Upper lobe of left lung (tissue), 6 donors: ENCODE measurements around the gene SLC38A3. TPM values are rescaled to one million over a fixed set of nuclear protein-coding genes. Genes with fewer than 3 reads are reported as not detected.
A peak's percentile ranks its signal among the peaks of the same experiment; 100 is the strongest.

Source experiments
- ATAC-seq, 2 donors: fragments of 200-7000 bp; cut with Tn5 transposase; one replicate each; pipeline ENCODE4 v1.9.1; 2022; ENCODE audit warnings: mild to moderate bottlenecking in 2 of 2, moderate library complexity in 2 of 2; ENCODE audit not compliant: low FRiP score in 2 of 2
- DNase-seq, 2 donors: peaks; one replicate each; pipeline ENCODE4 v3.0.0-alpha.2; 2019 to 2020
- H3K27ac ChIP-seq, 4 donors: fragments of 200-600 bp; sonication (generic); one replicate each; pipeline ENCODE4 v1.5.1; 2016 to 2019
- H3K27me3 ChIP-seq, 4 donors: fragments of 200-600 bp; sonication (generic); one replicate each; pipeline ENCODE4 v1.5.1; 2017 to 2019
- H3K36me3 ChIP-seq, 4 donors: fragments of 200-600 bp; sonication (generic); one replicate each; pipeline ENCODE4 v1.5.1; 2016 to 2019
- H3K4me1 ChIP-seq, 4 donors: fragments of 200-600 bp; sonication (generic); one replicate each; pipeline ENCODE4 v1.5.1; 2018 to 2019
- H3K4me3 ChIP-seq, 4 donors: fragments of 200-600 bp; sonication (generic); one replicate each; pipeline ENCODE4 v1.5.1; 2017 to 2019; ENCODE audit warnings: mild to moderate bottlenecking in 2 of 4, moderate library complexity in 1 of 4
- H3K9me3 ChIP-seq, 4 donors: fragments of 200-600 bp; sonication (generic); one replicate each; pipeline ENCODE4 v1.5.1; 2018 to 2019
- EP300 ChIP-seq, 4 donors: sonication (generic); formaldehyde crosslinking; IDR thresholded peaks; one replicate each; pipeline ENCODE4 v1.5.1; 2017; ENCODE audit warnings: antibody characterized with exemption in 4 of 4, control low read depth in 2 of 4
- POLR2A ChIP-seq, 4 donors: fragments of 450-650 bp; IDR thresholded peaks; one replicate each; pipeline ENCODE4 v1.5.1; 2016 to 2017; ENCODE audit warnings: antibody characterized with exemption in 4 of 4, mild to moderate bottlenecking in 2 of 4
- POLR2AphosphoS5 ChIP-seq, 2 donors: sonication (generic); formaldehyde crosslinking; IDR thresholded peaks; one replicate each; pipeline ENCODE4 v1.5.1; 2017; ENCODE audit warnings: antibody characterized with exemption in 2 of 2
- WGBS, 2 donors: methylation state at CpG; one replicate each; pipeline ENCODE4 v1.1.5; 2017 to 2018; 5-methylcytosine and 5-hydroxymethylcytosine counted together
- total RNA-seq, 6 donors: library from RNA; depleted of rRNA in 4 of 6; stranded (reverse); fragments of >200 nt in 4 of 6; gene quantifications; one replicate each; pipeline versions ENCODE4 v1.1.0 to v1.2.1, GENCODE V29; 2016 to 2021
- TF ChIP-seq, protein P1 (sequence below), 6 experiments: fragments of 450-650 bp in 4 of 6; fragments of 200-600 bp in 2 of 6; sonication (generic) in 2 of 6; IDR thresholded peaks; one replicate each; pipeline ENCODE4 v1.5.1; 2016 to 2019; ENCODE audit warnings: antibody characterized with exemption in 6 of 6
- donor health status: DM: no; HTN: no; CAD: no; lungs with moderate emphysema.
- donor health status: DM: no; HTN: yes; CAD: no; lungs with severe emphysema.

SLC38A3 gene
- total RNA-seq, 6 donors from 2014 or later = 0.15 to 0.17 TPM; not detected in 4

DNA sequence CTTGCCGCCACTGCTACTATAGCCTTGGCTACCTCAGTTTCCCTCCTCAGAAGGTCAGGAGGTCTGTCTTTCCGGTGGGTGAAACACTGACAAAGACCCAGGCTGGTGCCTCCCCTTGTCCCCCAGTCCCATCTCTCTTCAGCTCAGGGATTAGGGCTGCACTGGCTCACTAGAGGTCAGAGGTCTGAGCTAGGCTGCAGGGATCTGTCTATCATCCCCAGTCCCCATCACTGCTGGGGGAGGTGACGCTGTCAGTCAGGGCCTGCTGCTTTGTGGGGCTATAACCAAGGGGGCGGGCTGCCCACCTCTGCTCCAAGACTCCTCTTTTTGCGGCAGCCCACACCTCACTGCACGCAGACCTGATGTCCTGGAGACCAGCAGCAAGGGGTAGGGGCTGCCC, 36.3 kb upstream of the SLC38A3 start:
- Histone ChIP-seq H3K4me3 (no peak overlapping the region), H3K4me1 (peaks cover 79 to 98% (median 87%) of the 10 kb centered on the region in 4 donors), H3K9me3 (no peaks in the 10 kb centered on the region), H3K36me3 (peaks cover 0 to 2% (median 0%) of the 10 kb centered on the region in 4 donors), H3K27ac (peak overlapping the region; percentile 74 to 95 (median 84)), H3K27me3 (no peaks in the 10 kb centered on the region)
- WGBS, 2 donors = 79 to 95% methylated on average over 3 to 4 of the region's 6 CpGs
- TF ChIP-seq POLR2AphosphoS5 (IDR thresholded peaks at IDR 0.05) (no peak), EP300 (IDR thresholded peaks at IDR 0.05) (no peak), POLR2A (IDR thresholded peaks at IDR 0.05) (no peak)
- TF ChIP-seq, protein P1, sequence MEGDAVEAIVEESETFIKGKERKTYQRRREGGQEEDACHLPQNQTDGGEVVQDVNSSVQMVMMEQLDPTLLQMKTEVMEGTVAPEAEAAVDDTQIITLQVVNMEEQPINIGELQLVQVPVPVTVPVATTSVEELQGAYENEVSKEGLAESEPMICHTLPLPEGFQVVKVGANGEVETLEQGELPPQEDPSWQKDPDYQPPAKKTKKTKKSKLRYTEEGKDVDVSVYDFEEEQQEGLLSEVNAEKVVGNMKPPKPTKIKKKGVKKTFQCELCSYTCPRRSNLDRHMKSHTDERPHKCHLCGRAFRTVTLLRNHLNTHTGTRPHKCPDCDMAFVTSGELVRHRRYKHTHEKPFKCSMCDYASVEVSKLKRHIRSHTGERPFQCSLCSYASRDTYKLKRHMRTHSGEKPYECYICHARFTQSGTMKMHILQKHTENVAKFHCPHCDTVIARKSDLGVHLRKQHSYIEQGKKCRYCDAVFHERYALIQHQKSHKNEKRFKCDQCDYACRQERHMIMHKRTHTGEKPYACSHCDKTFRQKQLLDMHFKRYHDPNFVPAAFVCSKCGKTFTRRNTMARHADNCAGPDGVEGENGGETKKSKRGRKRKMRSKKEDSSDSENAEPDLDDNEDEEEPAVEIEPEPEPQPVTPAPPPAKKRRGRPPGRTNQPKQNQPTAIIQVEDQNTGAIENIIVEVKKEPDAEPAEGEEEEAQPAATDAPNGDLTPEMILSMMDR (IDR thresholded peaks at IDR 0.05) = no peak
- DNase-seq (no peak), ATAC-seq (no peak)

DNA sequence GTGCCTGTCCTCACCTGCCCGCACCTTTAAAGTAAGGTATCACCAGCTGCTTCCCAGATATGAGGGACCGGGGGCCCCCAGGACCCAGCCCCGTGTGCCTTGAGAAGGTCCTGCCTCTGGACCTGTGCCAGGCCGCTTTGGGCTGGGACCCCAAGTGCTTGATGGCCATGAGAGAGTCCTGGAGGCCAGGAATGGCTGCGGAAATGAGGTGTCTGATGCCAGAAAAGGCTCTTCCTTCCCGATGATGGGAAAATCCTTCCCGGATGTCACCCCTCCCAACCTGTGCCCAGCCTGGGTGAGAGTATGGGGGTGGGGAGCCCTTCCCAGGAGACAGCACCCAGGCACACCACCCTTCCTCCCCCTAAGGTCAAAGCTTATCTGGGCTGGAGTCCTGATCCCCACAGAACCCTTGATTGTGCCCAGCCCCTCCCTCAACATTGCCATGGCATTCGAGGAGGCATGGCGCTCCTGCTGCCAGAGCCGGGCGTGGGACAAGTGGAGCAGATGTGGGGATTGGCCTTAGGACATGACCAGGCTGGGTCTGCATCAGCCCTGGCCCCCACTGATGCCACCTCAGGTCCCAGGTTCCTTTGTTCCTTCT, 35.7 kb upstream of the SLC38A3 start:
- H3K4me1 ChIP-seq = peaks cover 73 to 97% (median 83%) of the 10 kb centered on the region in 4 donors
- 61 to 77% methylated on average over 8 to 10 of the region's 11 CpGs for WGBS, 2 donors
- no peak for ATAC-seq
- no peaks in the 10 kb centered on the region for H3K9me3 ChIP-seq
- peaks cover 0 to 8% (median 2%) of the 10 kb centered on the region in 4 donors for H3K36me3 ChIP-seq
- DNase-seq = no peak
- no peak overlapping the region for H3K4me3 ChIP-seq
- TF ChIP-seq POLR2A (IDR thresholded peaks at IDR 0.05) (no peak), EP300 (IDR thresholded peaks at IDR 0.05) (peak in 3 of 4 donors; percentile 78 to 93 (median 81)), POLR2AphosphoS5 (IDR thresholded peaks at IDR 0.05) (peak; percentile 59 to 90)
- TF ChIP-seq, protein P1 (IDR thresholded peaks at IDR 0.05) = no peak
- H3K27ac ChIP-seq = peak overlapping the region; percentile 74 to 95 (median 84)
- H3K27me3 ChIP-seq = no peaks in the 10 kb centered on the region

DNA sequence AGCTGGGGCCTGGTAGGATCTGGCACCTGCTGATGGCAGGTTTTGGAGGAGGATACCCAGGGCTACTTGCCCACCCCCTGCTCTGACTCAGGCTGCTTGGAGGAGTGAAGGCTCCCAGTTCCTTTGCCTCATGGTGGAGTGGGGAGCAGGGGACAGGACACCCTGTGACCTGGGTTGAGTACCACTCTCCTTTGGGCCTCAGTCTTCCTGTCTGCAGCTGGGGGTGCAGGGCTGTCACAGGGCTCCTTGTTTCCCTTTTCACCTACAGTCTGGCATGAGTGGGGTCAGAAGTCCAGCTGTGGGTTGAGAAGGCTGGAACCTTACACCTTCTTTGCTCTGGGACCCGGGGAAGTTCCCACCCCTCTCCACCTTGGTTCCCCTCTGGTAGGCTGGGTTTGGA, 35.2 kb upstream of the SLC38A3 start:
- no peaks in the 10 kb centered on the region for H3K9me3 ChIP-seq
- H3K36me3 ChIP-seq = peaks cover 0 to 13% (median 5%) of the 10 kb centered on the region in 4 donors
- DNase-seq (no peak), ATAC-seq (no peak)
- H3K27me3 ChIP-seq = no peaks in the 10 kb centered on the region
- TF ChIP-seq EP300 (IDR thresholded peaks at IDR 0.05) (no peak), POLR2AphosphoS5 (IDR thresholded peaks at IDR 0.05) (no peak), POLR2A (IDR thresholded peaks at IDR 0.05) (no peak)
- TF ChIP-seq, protein P1 (IDR thresholded peaks at IDR 0.05) = no peak
- peaks cover 68 to 94% (median 78%) of the 10 kb centered on the region in 4 donors for H3K4me1 ChIP-seq
- WGBS, 2 donors = 89 to 100% methylated on average over 1 of the region's 1 CpG
- peak overlapping the region; percentile 74 to 95 (median 84) for H3K27ac ChIP-seq
- H3K4me3 ChIP-seq = no peak overlapping the region

DNA sequence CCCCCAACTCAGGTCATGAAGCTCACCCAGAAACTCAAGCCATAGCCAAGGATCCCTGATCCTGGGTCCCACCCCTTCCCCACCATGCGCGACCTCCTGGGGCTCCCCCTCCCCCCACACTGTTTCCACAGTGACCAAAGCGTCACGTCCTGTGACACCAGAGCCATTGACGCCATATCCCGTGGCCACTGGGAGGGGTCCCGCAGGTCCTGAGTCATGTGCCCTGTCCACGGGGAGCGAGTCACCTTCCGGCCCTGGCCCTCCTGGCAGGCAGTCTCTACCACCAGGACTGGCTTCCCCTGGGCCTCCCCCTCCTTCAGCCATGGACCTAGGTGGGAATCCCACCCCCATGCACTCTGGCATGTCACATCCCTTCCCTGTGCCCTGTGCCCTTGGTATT, 34.4 kb upstream of the SLC38A3 start:
- H3K27ac ChIP-seq = peak overlapping the region; percentile 74 to 95 (median 84)
- no peaks in the 10 kb centered on the region for H3K9me3 ChIP-seq
- H3K4me1 ChIP-seq = peaks cover 60 to 91% (median 69%) of the 10 kb centered on the region in 4 donors
- peak; percentile 83 to 99 (median 97) for TF ChIP-seq EP300 (IDR thresholded peaks at IDR 0.05)
- TF ChIP-seq POLR2AphosphoS5 (IDR thresholded peaks at IDR 0.05) = peak; percentile 89 to 97
- TF ChIP-seq, protein P1 (IDR thresholded peaks at IDR 0.05) = no peak
- TF ChIP-seq POLR2A (IDR thresholded peaks at IDR 0.05) = peak in 1 of 4 donors; percentile 24
- H3K27me3 ChIP-seq = no peaks in the 10 kb centered on the region
- WGBS, 2 donors = 50 to 76% methylated on average over 10 of the region's 10 CpGs
- DNase-seq (peak; percentile 58 to 68), ATAC-seq (peak in 1 of 2 donors; percentile 42)
- no peak overlapping the region for H3K4me3 ChIP-seq
- H3K36me3 ChIP-seq = peaks cover 0 to 21% (median 9%) of the 10 kb centered on the region in 4 donors
